WTC11 (cell line): ENCODE results near the gene DHX9. TPM values are rescaled to one million over a fixed set of nuclear protein-coding genes. Genes with fewer than 3 reads are reported as not detected.

Source experiments
- ATAC-seq: fragments of 200-7000 bp; cut with Tn5 transposase; 2 replicates; pipeline ENCODE4 v1.10.0; 2021; ENCODE audit warnings: mild to moderate bottlenecking, moderate library complexity
- CTCF ChIA-PET: fragments of 300-600 bp; sonication (Branson Sonifier 250); formaldehyde crosslinking; loops from one replicate; lab custom pipeline; 2021; ENCODE audit warnings: antibody characterized with exemption; lab: Charles Lee
- POLR2A ChIA-PET: fragments of 350-600 bp; sonication (Branson Sonifier 250); formaldehyde crosslinking; loops from one replicate; lab custom pipeline; 2021; ENCODE audit warnings: antibody characterized with exemption; lab: Charles Lee
- DNase-seq: peaks from one replicate; pipeline ENCODE4 v3.0.0; 2021; ENCODE audit warnings: low spot score
- H3K27ac Mint-ChIP-seq: 2 replicates; pipeline ENCODE4 v1.8.0; 2021; ENCODE audit warnings: mixed read lengths
- H3K27me3 Mint-ChIP-seq: 2 replicates; pipeline ENCODE4 v1.8.0; 2021; ENCODE audit warnings: low read depth, mild to moderate bottlenecking, moderate library complexity, mixed read lengths
- H3K36me3 Mint-ChIP-seq: 2 replicates; pipeline ENCODE4 v1.8.0; 2021; ENCODE audit warnings: mixed read lengths
- H3K4me1 Mint-ChIP-seq: 2 replicates; pipeline ENCODE4 v1.8.0; 2022; ENCODE audit warnings: mixed read lengths
- H3K4me3 Mint-ChIP-seq: 2 replicates; pipeline ENCODE4 v1.8.0; 2021; ENCODE audit warnings: mild to moderate bottlenecking, moderate library complexity, mixed read lengths
- H3K9me3 Mint-ChIP-seq: 2 replicates; pipeline ENCODE4 v1.8.0; 2021; ENCODE audit warnings: mixed read lengths
- ATF1 ChIP-seq: sonication (generic); formaldehyde crosslinking; IDR thresholded peaks from 2 replicates; pipeline ENCODE4 v1.8.1; 2023; ENCODE audit warnings: mild to moderate bottlenecking, moderate library complexity, missing genetic modification reagents
- ATF2 ChIP-seq: sonication (generic); formaldehyde crosslinking; IDR thresholded peaks from 2 replicates; pipeline ENCODE4 v1.8.1; 2022; ENCODE audit warnings: low read depth, missing genetic modification reagents, borderline replicate concordance
- E2F4 ChIP-seq: sonication (generic); formaldehyde crosslinking; IDR thresholded peaks from 2 replicates; pipeline ENCODE4 v1.8.1; 2022; ENCODE audit warnings: low read depth, mild to moderate bottlenecking, moderate library complexity, missing genetic modification reagents, borderline replicate concordance
- HMGA2 ChIP-seq: fragments of 250-450 bp; sonication (Bioruptor Pico); IDR thresholded peaks from 2 replicates; pipeline ENCODE4 v1.4.0; 2021; ENCODE audit warnings: mild to moderate bottlenecking, moderate library complexity
- MLX ChIP-seq: sonication (generic); formaldehyde crosslinking; IDR thresholded peaks from 2 replicates; pipeline ENCODE4 v1.8.1; 2023; ENCODE audit warnings: mild to moderate bottlenecking, missing genetic modification reagents, moderate library complexity
- SMAD3 ChIP-seq: sonication (generic); formaldehyde crosslinking; IDR thresholded peaks from 2 replicates; pipeline ENCODE4 v1.8.0; 2022; ENCODE audit warnings: missing genetic modification reagents, mild to moderate bottlenecking, borderline replicate concordance
- SOX15 ChIP-seq: fragments of 250-450 bp; sonication (Bioruptor Pico); IDR thresholded peaks from 2 replicates; pipeline ENCODE4 v1.9.0; 2021; ENCODE audit warnings: mild to moderate bottlenecking
- SP1 ChIP-seq: sonication (generic); formaldehyde crosslinking; conservative IDR thresholded peaks from 2 replicates; pipeline ENCODE4 v1.8.1; 2022; ENCODE audit warnings: missing genetic modification reagents
- ZNF121 ChIP-seq: sonication (generic); formaldehyde crosslinking; IDR thresholded peaks from 2 replicates; pipeline ENCODE4 v1.8.0; 2023; ENCODE audit warnings: missing genetic modification reagents
- total RNA-seq: library from RNA; stranded (reverse); gene quantifications from 3 replicates; pipeline ENCODE4 v1.2.3, GENCODE V29; 2021
- TF ChIP-seq, protein P1 (sequence below): fragments of 250-450 bp; sonication (Bioruptor Pico); IDR thresholded peaks from 2 replicates; pipeline ENCODE4 v1.9.0; 2021; ENCODE audit warnings: mild to moderate bottlenecking
- TF ChIP-seq, protein P2 (sequence below): sonication (generic); formaldehyde crosslinking; IDR thresholded peaks from 2 replicates; pipeline ENCODE4 v1.8.1; 2023; ENCODE audit warnings: mild to moderate bottlenecking, moderate library complexity, missing genetic modification reagents
- TF ChIP-seq, protein P3 (sequence below): sonication (generic); formaldehyde crosslinking; IDR thresholded peaks from 2 replicates; pipeline ENCODE4 v1.8.0; 2022; ENCODE audit warnings: mild to moderate bottlenecking, missing genetic modification reagents

Gene DHX9
- total RNA-seq, 1 experiment from 2014 or later = 280 TPM

GRCh38 chr1:182823220-182823619, 15.9 kb upstream of the DHX9 start:
- CTCF ChIA-PET = interaction anchor here (1.2 kb wide), 1 partner anchor 37 kb away, joined by 3 read pairs; no protein-coding TSS in a partner anchor
- ATAC-seq = no peak
- peaks cover 3% of the 10 kb centered on the region; the same call in 1 of the 2 replicates for H3K27me3 Mint-ChIP-seq

GRCh38 chr1:182826892-182827291, 12.3 kb upstream of the DHX9 start:
- Mint-ChIP-seq H3K4me1 (peaks cover 5% of the 10 kb centered on the region), H3K4me3 (no peak overlapping the region), H3K36me3 (no peaks in the 10 kb centered on the region), H3K27ac (no peak overlapping the region), H3K9me3 (no peaks in the 10 kb centered on the region), H3K27me3 (peaks cover 3% of the 10 kb centered on the region; the same call in 1 of the 2 replicates)
- CTCF ChIA-PET = no interaction called here
- TF ChIP-seq E2F4 (CRISPR knock-in tag) = no peak
- TF ChIP-seq, protein P1, sequence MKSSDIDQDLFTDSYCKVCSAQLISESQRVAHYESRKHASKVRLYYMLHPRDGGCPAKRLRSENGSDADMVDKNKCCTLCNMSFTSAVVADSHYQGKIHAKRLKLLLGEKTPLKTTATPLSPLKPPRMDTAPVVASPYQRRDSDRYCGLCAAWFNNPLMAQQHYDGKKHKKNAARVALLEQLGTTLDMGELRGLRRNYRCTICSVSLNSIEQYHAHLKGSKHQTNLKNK (CRISPR knock-in tag) = no peak
- no peak for TF ChIP-seq ATF2 (CRISPR knock-in tag)
- TF ChIP-seq ATF1 (CRISPR knock-in tag) = no peak
- no peak for TF ChIP-seq MLX (CRISPR knock-in tag)
- ATAC-seq = no peak
- POLR2A ChIA-PET = no interaction called here
- DNase-seq = no peak

More at GRCh38 chr1:182823220-182823619, 15.9 kb upstream of the DHX9 start:
- Mint-ChIP-seq H3K4me3 (no peak overlapping the region), H3K27ac (no peak overlapping the region), H3K4me1 (no peaks in the 10 kb centered on the region), H3K36me3 (no peaks in the 10 kb centered on the region), H3K9me3 (no peaks in the 10 kb centered on the region)
- TF ChIP-seq ATF2 (CRISPR knock-in tag) = no peak
- TF ChIP-seq HMGA2 = no peak
- TF ChIP-seq, protein P1 (CRISPR knock-in tag) = no peak
- no peak for TF ChIP-seq ZNF121 (CRISPR knock-in tag)
- TF ChIP-seq, protein P2, sequence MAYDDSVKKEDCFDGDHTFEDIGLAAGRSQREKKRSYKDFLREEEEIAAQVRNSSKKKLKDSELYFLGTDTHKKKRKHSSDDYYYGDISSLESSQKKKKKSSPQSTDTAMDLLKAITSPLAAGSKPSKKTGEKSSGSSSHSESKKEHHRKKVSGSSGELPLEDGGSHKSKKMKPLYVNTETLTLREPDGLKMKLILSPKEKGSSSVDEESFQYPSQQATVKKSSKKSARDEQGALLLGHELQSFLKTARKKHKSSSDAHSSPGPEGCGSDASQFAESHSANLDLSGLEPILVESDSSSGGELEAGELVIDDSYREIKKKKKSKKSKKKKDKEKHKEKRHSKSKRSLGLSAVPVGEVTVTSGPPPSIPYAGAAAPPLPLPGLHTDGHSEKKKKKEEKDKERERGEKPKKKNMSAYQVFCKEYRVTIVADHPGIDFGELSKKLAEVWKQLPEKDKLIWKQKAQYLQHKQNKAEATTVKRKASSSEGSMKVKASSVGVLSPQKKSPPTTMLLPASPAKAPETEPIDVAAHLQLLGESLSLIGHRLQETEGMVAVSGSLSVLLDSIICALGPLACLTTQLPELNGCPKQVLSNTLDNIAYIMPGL (CRISPR knock-in tag) = no peak
- no peak for TF ChIP-seq SOX15
- TF ChIP-seq SMAD3 (CRISPR knock-in tag) = no peak
- no peak for TF ChIP-seq SP1 (CRISPR knock-in tag)
- no peak for TF ChIP-seq MLX (CRISPR knock-in tag)
- TF ChIP-seq, protein P3, sequence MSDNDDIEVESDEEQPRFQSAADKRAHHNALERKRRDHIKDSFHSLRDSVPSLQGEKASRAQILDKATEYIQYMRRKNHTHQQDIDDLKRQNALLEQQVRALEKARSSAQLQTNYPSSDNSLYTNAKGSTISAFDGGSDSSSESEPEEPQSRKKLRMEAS = no peak
- DNase-seq = no peak
- POLR2A ChIA-PET = no interaction called here
